GM12873 (cell line): ENCODE measurements around the gene SLC12A6.

Experiments
- CTCF ChIP-seq: IDR thresholded peaks from 2 replicates; pipeline ENCODE4 v1.5.1; 2012; ENCODE audit warnings: low read depth, mild to moderate bottlenecking, moderate library complexity, low read length, control low read depth; ENCODE audit not compliant: insufficient read depth; ENCODE audit errors: missing control alignments

SLC12A6 gene

GRCh38 chr15:34216527-34217270 is 120.9 kb downstream of the SLC12A6 start:
- TF ChIP-seq CTCF: no peak

DNA sequence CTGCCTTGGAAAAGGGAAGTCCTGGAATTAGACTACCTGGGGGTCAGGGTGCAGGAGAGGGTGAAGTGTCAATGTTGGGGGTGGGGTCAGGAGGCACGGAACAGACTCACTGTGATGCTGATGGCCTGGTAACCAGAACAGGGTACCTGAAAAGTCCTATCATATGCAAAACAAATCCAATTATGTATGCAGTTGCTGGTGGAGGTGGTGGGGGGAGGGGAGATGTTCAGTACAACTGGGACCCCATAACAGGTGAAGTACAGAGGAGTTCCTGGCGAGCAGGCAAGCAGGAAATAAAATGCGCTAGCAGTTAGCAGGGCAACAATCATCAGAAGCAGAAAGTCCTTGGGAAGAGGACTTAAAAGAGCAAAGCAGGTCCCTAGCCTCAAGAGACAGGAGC is 123.4 kb downstream of the SLC12A6 start:
- no peak for TF ChIP-seq CTCF

DNA sequence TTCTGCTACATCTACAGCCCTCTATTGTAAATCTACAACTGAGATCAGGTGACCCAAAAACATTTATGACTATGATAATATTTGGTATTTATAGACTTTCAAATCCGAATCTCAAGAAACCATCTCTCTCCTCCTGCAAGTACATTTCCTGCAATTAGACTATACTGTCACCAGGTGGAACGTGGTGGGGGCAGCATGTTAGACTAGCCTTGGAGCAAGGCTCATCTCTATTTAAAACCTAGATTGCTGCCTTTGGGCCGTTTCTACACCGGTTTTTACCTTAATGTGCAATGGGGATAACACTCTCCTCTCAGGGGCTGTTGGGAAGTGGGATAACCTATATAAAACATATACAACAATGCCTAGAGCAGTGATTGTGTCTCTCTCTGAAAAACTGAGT is 123.9 kb downstream of the SLC12A6 start:
- peak; percentile 5 for TF ChIP-seq CTCF

DNA sequence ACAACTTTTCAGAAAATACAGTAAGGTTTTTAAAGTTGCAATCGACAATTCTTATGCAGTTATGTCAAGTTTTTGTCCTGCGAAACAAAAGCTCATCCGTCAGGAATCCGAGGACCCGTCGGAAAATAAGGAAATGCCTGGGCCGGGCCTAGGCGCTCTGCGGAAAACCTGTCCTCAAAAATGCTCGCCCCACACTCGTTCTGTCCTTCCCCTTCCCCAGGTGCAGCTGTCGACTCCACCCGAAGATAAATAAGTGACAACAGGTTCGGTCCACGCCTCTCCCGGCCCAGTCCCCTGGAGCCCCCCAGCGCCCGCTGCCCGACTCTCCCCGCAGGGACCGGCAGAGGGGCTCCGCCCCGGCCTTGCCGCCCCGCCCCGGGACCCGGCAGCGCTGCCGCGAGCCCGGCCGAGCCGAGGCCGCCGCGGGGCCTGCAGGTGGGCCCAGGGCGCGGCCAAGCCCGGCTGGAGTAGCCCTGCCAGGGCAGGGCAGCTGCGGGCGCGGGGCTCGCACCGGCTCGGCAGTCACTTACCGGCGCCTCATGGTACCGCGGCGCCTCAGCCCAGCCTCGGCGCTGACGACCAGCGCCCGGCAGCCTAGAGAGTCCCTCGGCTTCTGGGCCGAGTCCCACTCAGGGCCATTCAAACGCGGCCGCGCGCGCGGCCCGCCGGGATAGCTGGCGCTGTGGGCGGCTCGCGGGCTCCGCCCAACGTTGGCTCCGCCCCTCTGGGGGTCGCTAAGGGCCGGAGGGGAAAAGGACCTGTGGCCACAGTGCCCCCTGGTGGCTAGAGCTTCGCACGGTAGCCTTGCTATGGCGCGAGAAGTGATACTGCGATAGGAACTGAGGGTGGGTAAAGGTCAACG is 127.9 kb downstream of the SLC12A6 start, which contains the start of gene KATNBL1:
KATNBL1 (minus strand) TSS at position 676 of the 862 bp plus-strand sequence. CDS start 46,420 bp downstream, outside the sequence.
- TF ChIP-seq CTCF: peak; percentile 93

DNA sequence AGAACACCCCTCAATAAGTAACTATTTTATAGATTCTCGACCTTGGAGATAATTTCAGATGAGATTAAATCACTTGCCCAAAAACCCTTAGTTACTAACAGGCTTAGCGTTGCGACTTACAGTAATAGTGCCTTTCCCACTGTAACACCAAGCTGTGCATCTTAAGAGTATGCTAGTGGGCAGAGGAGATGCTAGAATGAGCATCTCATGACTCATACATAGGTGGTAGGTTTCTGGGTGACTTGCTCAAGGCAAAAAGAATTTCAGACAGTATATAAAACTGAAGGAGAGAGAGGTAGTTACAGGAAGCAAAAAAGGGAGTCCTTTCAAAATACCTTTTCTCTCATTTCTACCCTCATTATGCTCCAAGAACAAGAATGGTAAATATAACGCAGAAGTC is 131.6 kb downstream of the SLC12A6 start:
- no peak for TF ChIP-seq CTCF

DNA sequence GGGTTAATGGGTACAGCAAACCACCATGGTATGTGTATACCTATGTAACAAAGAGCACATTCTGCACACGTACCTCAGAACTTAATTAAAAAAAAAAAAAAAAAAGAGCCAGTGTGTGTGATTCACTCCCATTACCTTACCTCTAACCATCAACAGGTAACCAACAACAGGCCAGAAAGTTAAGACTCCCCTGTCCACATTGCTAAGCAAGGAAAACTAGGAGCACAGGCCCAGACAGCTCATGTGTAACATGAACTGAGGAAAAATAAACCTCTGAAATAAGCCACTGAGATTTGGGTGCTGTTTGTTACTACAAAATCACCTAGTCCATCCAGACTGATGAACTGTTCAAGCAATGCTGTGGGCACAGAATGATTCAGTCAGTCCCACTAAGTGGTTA is 133.6 kb downstream of the SLC12A6 start:
- TF ChIP-seq CTCF: no peak

GRCh38 chr15:34203305-34203704 is 134.3 kb downstream of the SLC12A6 start:
- TF ChIP-seq CTCF: no peak
